Measurements from ENCODE around the gene PTPA.
"Not testable (repeated sequence)": the region's sequence is repeated elsewhere in the genome, so short reads cannot be mapped to it uniquely, and the experiment has no call there.

Gene PTPA

GRCh38 chr9:129193655-129194054 is 82.4 kb downstream of the PTPA start:
- in situ Hi-C loops (cut with MboI; ENCODE audit: low sequenced_read_pairs), result no loop called here

GRCh38 chr9:129194221-129194620 is 83.0 kb downstream of the PTPA start:
- in situ Hi-C loops (cut with MboI; ENCODE audit: low sequenced_read_pairs), result no loop called here

GRCh38 chr9:129195606-129196005 is 84.4 kb downstream of the PTPA start:
- in situ Hi-C loops (cut with MboI; ENCODE audit: low sequenced_read_pairs), result no loop called here

- in situ Hi-C loops (cut with MboI; ENCODE audit: low sequenced_read_pairs), result not testable (repeated sequence)
Observed at GRCh38 chr9:129197045-129197444, 85.8 kb downstream of the PTPA start.

- in situ Hi-C loops (cut with MboI; ENCODE audit: low sequenced_read_pairs), result no loop called here
Observed at GRCh38 chr9:129197978-129198318, 86.7 kb downstream of the PTPA start.
